ENCODE results near the gene APCDD1.

Gene APCDD1

DNA sequence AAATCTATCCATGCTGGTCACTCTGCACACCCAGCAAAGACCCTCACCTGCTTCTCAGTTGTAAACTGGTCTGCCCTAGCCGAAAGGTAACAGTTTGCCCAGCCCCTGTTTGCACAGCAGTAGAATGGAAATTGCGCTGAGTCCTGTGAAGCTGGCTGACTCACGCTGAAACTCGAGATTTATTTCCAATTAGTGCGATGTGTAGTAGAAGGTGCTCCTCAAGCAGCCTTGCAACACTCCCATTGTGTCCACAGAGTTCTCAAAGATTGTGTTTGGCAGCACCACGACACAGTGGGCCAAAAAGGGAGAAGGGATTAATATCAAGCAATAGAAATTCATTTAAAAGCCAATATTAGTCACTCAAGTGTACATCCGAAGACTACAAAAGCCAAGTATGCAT is 21.7 kb upstream of the APCDD1 start:
- DNase-seq = no peak

DNA sequence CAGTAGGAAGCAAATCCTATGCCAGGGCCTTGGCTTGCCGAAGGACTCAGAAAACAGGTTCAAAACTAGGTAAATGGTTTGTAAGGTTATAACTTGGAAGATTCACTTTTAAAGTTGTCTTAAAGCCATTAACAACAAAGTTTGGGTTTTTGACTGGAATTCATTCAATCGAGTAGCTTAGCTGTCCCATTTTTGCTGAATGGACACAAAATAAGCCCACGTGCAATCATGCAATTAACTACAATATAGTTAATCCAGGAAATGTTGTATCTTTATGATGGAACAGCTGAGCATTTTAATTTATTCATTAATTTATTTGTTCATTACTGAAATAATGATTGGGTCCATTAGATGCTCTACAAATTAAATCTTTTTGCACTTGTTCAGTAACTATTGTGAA is 18.3 kb upstream of the APCDD1 start:
- no peak for DNase-seq

DNA sequence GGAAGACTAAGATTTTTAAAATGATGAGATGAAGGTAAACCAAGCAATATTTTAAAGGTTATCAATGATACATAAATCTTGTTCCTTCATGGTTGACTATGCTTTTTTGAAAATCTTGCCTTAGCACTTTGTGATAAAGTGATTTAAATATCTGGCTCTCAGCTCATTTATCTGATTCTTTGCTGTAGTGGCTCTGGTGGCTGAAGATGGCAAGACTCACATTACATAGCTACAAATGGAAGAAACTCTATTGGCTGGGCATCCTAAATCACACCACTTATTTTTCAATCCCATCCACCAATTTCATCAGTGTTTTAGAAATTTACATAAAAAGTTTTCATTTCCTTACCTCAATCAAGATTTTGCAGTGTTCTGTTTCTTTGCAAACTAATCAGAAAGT is 16.6 kb upstream of the APCDD1 start:
- DNase-seq = no peak

DNA sequence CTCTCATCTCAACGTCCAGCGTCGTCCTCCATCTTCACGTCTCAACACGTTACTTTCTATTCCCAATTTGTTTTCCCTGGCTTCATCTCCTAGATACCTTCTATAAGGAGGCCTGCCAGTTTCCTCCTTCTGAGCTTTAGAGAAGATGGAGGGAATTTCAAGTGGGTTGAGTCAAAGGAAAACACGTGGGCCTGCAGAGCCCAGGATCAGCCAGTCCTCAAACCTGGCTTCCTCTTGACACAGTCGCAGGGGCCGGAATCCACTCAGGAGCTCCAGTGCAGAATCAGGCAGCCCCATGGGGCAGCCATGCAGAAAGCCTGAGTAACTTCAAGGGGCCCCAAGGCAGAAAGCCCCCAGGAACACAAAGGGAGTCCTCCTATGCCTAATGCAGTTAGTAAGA is 14.5 kb upstream of the APCDD1 start:
- no peak for DNase-seq

DNA sequence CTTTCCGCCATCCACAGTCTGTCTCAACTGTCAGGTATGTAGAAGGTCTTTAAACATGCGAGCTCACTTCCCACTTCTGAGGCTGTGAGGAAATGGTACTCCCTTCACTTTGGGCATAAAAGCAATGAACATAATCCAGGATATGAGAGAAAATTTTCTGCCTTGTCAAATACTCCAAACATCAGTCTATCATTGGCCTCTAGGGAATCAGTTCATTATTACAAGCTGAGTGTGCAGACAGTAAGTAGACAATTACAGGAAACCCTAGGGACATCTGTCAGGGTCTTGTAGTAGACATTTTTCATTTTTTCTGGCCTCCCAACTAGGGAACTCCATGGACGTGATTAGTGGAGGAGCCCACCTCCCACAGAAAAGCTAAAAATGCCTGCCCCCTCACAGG is 13.6 kb upstream of the APCDD1 start:
- DNase-seq = no peak

DNA sequence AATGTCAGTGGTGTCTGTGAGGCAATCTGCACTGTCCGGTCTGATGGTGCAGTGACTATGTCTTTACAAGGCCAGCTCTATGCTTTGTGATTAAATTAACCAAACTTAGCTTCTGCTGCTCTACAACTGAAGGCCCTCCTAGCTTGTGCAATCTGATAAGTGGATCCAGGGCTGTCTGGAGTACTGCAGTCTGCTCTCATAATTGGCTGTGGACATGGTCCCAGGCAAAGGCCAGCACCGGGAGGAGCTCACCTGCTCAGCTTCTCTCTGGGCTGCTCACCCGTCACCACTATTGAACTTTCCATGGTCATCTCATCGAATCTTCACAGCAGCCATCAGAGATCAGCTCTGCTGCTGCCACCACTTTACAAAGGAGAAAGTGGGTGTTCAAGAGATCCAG is 13.0 kb upstream of the APCDD1 start:
- no peak for DNase-seq

DNA sequence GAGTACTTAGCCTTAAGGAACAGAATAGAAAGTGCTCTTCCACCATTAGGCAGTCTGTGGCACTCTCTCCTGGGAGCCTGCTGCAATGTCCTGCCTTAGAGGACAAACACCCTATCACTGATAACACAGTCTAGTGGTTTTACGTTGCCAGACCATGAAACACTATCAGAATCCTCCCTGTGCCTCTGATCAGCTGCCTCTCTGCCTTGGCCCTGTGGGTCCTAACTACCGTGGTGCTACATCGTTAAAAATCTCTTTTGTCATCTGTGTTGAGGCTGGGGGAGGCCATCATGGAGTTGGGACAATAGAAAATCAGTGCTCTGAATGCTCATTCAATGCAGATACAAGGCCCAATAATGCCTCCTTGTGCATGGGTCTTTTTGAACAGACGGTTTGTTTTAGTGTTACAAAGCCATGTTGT is 11.9 kb upstream of the APCDD1 start:
- peak; percentile 44 for DNase-seq

DNA sequence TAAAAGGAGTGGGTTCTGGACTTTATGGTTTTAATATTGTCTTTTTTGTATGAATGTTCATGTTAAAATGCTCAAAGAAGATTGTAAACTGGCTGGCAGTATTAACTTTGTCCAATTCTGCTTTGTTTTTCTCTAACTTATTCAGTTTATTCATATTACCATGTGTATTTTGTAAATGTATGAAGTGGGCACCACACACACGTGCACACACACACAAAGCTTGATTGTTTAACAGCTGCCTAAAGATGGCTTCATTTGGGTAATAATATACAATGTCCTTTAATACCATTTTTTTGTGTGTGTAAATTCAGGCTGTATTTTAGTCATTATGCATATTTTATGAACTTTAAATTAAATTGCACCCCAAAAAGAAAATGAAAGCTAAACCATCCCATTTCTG is 11.4 kb upstream of the APCDD1 start:
- no peak for DNase-seq

DNA sequence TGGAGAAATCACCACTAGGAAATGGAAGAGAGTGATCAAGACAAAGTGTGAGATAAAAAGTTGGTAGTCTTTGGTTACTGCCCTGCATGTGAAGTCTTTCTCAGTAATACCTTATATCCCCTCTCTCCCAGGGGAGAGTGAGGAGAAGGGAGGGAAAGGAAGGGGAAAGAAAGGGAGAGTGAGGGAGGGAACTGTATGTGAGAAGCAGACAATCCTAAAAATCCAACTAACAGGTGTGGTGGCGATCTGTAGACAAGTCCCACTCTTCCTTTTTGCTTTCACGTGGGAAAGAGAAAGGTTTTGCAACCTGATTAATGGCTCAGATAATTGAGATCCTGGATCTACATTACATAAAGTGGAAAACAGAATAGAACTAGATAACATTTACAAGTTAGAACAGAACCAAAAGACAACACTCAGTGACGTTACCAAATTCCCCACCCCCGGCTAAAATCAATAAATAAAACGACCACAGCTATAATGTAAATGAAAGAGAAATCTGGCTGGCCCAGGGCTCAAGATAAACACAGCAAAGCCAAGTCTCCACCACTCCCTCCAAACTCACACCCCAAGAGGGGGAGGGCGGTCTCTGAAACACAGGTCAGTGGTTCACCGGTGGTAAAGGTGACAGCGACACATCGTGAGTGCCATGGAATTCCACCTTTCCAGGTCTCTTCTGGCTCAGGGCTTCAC is 10.0 kb upstream of the APCDD1 start:
- DNase-seq = no peak

DNA sequence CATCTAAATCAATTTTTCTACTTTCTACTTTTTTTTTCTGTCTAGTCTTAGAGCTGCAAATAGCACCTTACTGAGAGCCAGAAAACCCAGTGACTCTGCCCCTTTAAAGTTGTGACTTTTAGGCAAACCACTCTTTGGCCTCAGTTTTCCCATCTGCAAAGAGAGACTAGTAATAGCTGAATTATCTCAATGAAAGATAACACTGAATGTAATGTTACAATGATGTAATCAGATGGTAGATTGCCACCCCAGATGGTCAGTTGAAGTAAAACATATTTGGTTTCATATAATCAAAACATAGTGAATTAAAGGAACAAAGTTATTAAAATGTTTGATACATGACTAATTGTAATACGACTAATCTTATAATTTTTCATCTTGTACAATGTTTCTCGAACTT is 5.0 kb upstream of the APCDD1 start:
- DNase-seq = no peak

DNA sequence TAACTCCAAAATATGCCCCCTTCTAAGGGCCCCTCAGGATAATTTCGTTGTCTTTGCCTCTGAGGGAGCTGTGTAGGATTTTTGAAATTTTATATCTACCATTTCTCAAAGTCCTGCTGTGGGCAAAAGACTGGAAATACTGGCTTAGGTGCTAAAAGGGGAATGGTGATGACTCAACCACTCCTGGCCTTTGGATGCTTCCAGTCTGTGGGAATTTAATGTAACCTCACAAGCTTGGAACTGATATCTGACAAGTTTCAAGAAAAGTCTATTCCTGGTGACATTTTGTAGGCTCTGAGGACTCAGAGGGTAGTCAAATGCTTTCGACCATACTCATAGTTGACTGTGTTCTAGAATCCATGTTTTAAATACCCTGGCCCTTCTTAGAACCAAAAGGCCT is 3.4 kb upstream of the APCDD1 start:
- DNase-seq = no peak

DNA sequence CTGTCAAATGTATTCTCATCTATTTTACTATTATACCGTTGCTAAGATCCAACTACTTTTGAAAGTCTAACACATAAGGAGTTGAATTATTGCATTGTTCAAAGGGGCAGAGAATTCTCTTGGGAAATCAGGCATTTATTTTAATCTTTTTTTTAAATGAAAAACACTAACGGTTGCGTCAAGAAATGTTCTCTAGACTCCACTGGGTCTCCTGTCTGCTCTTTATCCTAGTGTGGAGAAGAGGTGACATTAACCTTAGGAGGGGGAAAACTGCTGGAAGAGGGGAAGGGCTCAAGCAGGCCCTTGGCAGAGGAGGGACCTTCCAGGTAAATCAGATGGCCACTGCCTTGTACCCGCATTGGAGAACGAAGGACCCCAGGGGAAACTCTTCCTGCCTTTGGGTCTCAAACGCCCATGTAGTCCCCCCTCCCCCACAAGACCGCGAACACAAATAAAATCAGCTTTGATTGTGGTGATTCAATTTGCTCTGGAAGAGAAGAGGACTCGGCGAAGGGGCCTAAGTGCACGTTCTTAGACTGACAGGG is 1.1 kb upstream of the APCDD1 start:
- DNase-seq = no peak

DNA sequence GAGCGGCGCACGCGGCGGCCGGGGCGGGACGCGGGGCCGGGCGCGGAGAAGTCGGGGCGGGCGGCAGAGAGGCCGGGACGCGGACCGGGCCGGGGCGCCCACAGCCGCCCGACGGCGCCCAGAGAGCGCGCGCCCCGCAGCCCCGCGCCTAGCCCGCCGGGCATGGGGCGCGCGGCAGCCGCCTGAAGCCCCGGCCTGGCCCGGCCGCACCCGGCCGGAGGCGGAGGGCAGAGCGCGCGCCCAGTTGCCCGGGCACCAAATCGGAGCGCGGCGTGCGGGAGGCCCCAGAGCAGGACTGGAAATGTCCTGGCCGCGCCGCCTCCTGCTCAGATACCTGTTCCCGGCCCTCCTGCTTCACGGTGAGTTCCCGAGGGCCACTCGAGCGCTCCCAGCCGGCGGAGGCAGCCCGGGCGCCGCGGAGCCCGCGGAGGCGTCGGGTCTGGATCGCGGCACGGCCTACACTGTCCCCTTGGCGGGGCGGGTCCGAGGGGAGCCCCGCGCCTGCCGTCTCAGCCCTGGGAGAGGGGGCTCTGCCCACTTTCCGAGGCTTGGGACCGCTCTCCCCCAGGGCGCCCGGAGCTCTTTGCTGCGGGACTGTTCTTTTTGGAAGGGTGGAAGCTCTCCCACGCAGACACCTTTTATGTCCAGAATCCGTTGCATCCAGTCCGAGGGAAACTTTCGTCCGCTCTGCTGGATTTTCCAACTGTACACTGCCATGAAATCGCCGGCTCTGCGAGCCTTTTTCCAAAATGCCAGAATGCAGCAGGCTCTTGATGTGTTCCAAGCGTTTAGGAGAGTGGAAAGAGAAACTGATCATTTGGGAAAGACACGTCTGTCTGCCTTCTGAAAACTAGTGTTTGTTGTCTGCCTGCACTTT is 484 bp downstream of the APCDD1 start:
- no peak for DNase-seq

DNA sequence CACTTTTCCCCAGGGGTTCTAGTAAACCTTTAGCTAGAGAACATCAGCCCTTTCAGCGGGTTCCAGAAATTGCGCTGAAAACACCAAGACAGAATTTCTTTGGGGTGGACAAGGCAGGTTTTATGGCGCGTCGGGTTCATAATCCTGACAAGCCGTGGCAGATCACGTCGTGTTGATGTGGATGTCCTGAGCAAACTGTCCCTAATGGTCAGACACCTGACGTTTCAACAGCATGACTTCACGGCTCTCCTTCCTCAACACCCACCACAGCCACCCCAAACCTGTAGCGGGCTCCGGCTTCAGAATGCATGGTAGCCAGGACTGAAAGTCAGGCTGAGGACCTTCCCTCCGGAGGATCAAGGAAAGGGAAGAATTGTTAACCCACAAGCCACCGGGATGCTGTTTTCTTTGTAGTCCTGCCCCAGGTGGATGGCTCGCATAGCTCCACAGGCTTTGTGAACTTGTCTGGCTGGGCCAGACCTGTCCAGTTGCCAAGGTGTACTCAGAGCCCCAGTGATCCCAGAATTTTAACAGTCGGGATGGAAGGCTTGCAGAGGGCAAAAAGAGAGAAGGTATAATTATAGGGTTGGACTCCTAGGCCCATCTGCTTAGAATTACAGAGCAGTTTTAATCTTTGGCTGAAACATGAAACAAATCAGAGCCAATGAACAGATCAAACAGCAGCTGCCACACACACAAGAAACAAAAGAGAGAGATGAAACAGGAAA is 1.5 kb downstream of the APCDD1 start:
- no peak for DNase-seq

DNA sequence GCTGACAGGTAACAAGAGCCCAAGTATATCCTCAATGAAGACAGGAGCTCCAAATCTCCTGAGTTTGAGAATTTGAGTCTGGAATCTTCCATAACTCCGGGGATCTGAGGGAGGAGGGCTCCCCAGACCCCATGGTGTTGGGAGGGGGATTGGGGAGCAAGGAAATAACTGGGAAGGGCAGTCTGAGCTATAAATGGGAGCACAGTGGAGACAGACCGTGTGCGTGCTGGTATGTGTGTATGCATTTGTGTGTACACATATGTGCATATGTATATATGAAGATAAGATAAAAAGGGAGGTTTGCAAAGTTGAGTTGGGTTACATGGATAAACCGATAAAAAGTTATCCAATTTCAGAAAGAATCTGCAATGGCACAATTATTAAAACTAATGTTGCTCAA is 2.3 kb downstream of the APCDD1 start:
- no peak for DNase-seq

DNA sequence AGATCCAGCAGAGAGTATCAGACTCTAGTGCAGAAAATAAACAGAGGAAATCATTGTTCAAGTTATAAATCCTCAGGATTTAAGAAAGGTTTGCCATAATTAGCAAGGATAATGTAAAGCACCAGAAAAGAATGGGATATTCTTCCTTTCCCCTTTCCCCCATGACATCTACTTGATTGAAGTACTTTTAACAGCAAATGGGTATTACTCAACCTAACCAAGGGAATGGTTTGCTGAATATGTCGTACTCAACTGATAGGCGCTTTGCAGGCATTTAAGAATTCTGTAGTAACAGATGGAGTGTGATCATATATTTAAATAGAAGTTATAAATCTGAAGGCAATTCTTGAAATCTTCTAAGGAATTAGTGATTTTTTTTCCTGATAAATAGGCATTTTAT is 2.7 kb downstream of the APCDD1 start:
- no peak for DNase-seq

DNA sequence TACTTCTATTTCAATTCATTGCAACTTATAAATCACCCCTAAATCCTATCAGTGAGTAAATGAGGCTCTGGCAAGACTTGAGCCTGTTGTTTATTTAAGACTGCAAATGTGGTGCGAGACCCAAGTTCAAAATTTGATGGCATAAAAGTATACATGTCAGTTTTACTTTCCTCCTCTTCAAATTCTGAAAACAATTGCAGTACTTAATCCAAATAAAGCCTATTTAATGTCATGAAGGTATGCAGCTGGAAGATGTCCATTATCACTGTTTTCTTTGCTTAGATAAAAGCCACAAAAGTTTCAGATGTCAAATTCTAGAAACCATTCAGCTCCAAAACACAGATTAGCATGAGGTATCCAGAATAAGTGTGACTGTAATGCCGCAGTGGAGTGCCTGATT is 3.3 kb downstream of the APCDD1 start:
- DNase-seq = no peak

DNA sequence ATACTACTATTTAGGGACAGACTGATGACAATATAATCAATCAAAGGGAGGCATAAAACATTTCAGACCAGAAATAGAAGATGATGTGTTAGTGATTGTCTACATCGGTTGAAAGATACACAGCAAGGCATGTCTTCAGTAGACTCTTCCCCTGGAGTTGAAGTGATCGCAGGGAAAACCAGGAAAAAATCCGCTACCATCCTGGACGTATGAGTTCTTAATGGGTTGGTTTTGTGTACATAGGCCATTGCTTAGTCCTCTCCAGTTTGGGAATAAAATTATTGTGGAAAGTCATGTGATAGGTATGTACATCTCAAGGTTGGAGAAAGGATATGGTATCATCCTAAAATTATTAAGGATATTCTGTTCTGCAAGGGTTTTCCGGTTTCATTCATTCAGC is 4.3 kb downstream of the APCDD1 start:
- no peak for DNase-seq

DNA sequence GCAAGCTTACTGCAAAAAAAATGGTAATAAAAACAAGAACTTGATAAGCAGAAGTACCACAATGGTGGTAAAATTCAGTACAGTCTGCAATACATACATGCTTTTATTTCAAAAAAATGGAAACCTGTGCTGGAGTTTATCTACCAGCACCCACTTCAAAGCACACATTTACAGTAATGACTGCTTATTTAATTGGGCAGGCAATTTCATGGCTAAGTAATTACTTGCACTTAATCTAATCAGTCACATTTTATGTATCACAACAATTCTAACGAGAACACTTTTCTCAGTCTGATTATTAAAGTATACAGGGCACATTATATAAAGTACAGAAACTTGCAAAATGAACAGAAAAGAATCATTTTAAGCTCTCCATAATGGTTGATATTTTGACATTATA is 5.2 kb downstream of the APCDD1 start:
- peak; percentile 9 for DNase-seq

DNA sequence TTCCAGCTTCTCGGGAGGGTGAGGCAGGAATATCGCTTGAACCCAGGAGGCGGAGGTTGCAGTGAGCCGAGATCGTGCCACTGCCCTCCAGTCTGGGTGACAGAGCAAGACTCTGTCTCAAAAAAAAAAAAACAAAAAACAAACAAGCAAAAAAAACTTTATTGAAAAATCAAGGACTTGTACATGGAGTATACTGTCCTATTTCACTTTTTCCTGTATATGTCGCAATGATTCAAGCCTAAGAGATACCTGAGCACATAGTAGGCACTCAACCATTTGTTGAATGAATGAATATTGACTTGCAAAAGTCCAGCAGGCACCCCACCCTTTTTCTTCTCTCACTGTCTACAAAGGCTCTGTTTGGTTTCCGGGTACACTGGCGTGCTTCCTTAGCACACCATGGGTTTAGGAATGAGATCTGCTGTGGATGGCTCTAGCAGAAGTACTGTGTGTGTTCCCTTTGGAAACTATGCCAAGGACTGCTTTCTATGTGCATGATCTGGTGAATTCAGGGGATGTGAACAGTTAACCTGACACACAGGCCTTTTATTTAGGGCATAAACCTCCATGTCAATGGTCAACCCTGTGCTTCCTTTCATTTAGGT is 6.1 kb downstream of the APCDD1 start:
- no peak for DNase-seq

DNA sequence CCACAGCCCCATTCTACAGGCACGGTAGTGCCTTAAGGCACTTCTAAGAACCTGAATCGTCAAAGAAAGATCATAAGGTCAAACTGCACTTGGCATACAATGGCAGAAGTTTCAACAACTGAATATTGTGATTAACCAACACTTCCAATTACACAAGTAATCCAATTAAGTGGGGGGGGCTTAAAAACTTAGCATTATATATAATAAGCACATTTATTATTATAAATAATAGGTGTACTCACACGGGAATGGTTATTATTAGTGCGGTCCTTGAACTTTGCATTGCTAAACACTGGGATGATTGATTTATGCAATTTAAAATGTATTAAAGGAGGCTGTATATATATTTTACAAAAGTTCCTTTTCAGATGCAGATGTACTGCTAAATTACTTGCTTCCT is 7.6 kb downstream of the APCDD1 start:
- DNase-seq = no peak

DNA sequence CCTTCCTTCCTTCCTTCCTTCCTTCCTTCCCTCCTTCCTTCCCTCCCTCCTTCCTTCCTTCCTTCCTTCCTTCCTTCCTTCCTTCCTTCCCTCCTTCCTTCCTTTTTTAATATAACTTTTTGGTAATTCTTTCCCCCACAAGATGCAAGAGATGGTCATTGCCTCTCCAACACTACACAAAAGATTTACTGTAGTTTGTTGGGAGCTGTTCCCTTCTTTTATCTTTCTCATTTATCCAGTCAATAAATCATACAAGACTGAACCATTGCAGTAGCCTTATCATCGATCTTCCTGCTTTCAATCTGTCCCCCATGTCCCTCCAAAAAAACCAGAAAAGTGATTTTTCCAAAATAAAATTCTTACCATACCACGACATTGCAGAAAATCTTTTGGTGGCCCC is 8.2 kb downstream of the APCDD1 start:
- no peak for DNase-seq

DNA sequence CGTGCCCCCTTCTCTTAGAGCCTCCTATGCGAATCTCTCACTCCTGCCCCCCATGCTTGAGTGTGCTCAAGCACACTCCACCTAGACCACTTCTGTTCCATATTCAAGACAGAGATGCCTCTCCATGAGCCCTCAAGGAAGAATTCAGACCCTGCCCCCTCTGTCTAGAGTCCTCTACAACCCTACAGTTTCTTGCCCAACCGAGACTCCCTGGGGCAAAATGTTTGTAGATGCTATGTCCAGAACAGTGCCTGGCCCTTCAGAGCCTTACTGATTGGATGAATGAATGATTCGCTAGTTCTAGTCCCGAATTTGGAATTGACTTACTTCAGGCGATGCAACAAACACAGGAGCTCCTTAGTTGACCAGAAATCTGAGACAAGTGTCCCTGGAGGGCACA is 8.7 kb downstream of the APCDD1 start:
- no peak for DNase-seq
